B cell (primary cell): Measurements from ENCODE around the gene MMP12. TPM values are rescaled to one million over a fixed set of nuclear protein-coding genes. Genes with fewer than 3 reads are reported as not detected.
"Not testable (repeated sequence)": the region's sequence is repeated elsewhere in the genome, so short reads cannot be mapped to it uniquely, and the experiment has no call there.

ENCODE experiments used
- ATAC-seq: fragments of 200-7000 bp; cut with Tn5 transposase; one replicate; pipeline ENCODE4 v1.10.0; 2021; ENCODE audit warnings: low read depth, mild to moderate bottlenecking, moderate number of reproducible peaks, moderate library complexity
- CTCF ChIA-PET: fragments of 350-600 bp; sonication (Branson Sonifier 250); formaldehyde crosslinking; loops from one replicate; lab custom pipeline; 2021; ENCODE audit warnings: antibody characterized with exemption, inconsistent platforms; lab: Charles Lee
- POLR2A ChIA-PET: fragments of 350-600 bp; sonication (Branson Sonifier 250); formaldehyde crosslinking; loops from one replicate; lab custom pipeline; 2021; ENCODE audit warnings: antibody characterized with exemption; lab: Charles Lee
- DNase-seq: peaks from one replicate; pipeline ENCODE4 v3.0.0; 2013
- H2AFZ ChIP-seq: 2 replicates; pipeline ENCODE4 v1.6.1; 2012; ENCODE audit warnings: mild to moderate bottlenecking, low read depth, low read length; ENCODE audit not compliant: insufficient read depth, poor library complexity, severe bottlenecking
- H3K27ac ChIP-seq, 2 donors: 1 replicate in 1 of 2; 2 replicates in 1 of 2; pipeline ENCODE4 v1.5.1; 2012 to 2013; ENCODE audit warnings: low read length in 2 of 2, mild to moderate bottlenecking in 2 of 2, moderate library complexity in 1 of 2
- H3K27me3 ChIP-seq, 4 experiments: fragments of 200-600 bp in 1 of 4; sonication (generic) in 1 of 4; replicated peaks in 1 of 4; 1 replicate in 2 of 4; 2 replicates in 2 of 4; pipeline versions ENCODE4 v1.6.1 to v1.7.0; 2013 to 2016; ENCODE audit warnings: low read length in 3 of 4, mild to moderate bottlenecking in 2 of 4, mixed read lengths in 1 of 4, moderate library complexity in 1 of 4; ENCODE audit not compliant: insufficient read depth in 4 of 4, control insufficient read depth in 3 of 4; ENCODE audit errors: control extremely low read depth in 1 of 4
- H3K36me3 ChIP-seq, 2 experiments: replicated peaks in 1 of 2; 1 replicate in 1 of 2; 2 replicates in 1 of 2; pipeline versions ENCODE4 v1.6.1 to v1.7.1; 2013; ENCODE audit warnings: low read length in 1 of 2; ENCODE audit not compliant: insufficient read depth in 2 of 2, control insufficient read depth in 1 of 2; ENCODE audit errors: control extremely low read depth in 1 of 2, extremely low read depth in 1 of 2
- H3K4me1 ChIP-seq, 2 donors: fragments of 200-600 bp in 1 of 2; sonication (generic) in 1 of 2; 1 replicate in 1 of 2; 2 replicates in 1 of 2; pipeline versions ENCODE4 v1.5.1 to v1.6.1; 2013 to 2017; ENCODE audit warnings: low read length in 2 of 2; ENCODE audit not compliant: control insufficient read depth in 2 of 2, insufficient read depth in 2 of 2
- H3K4me2 ChIP-seq: replicated peaks from 2 replicates; pipeline ENCODE3; 2012; ENCODE audit warnings: mild to moderate bottlenecking, low read depth, low read length; ENCODE audit not compliant: poor library complexity, severe bottlenecking
- H3K4me3 ChIP-seq, 5 experiments: fragments of 200-600 bp in 1 of 5; sonication (generic) in 1 of 5; 1 replicate in 3 of 5; 2 replicates in 2 of 5; pipeline versions ENCODE4 v1.5.1 to v1.7.0; 2011 to 2016; ENCODE audit warnings: low read length in 4 of 5, mild to moderate bottlenecking in 4 of 5, low read depth in 2 of 5, control low read depth in 1 of 5, moderate library complexity in 1 of 5; ENCODE audit not compliant: insufficient read depth in 1 of 5; ENCODE audit errors: control extremely low read depth in 1 of 5, extremely low read depth in 1 of 5
- H3K79me2 ChIP-seq: fragments of 200-600 bp; sonication (generic); one replicate; pipeline ENCODE4 v1.6.0; 2016; ENCODE audit warnings: low read length; ENCODE audit not compliant: control insufficient read depth, insufficient read depth
- H3K9ac ChIP-seq: fragments of 200-600 bp; sonication (generic); 2 replicates; pipeline ENCODE4 v1.6.1; 2017; ENCODE audit warnings: mild to moderate bottlenecking, low read length, moderate library complexity
- H3K9me3 ChIP-seq, 3 donors: one replicate each; pipeline versions ENCODE4 v1.6.1 to v1.7.1; 2013; ENCODE audit warnings: low read length in 2 of 3; ENCODE audit not compliant: control insufficient read depth in 2 of 3, insufficient read depth in 1 of 3; ENCODE audit errors: control extremely low read depth in 1 of 3
- H4K20me1 ChIP-seq: 2 replicates; pipeline ENCODE4 v1.6.0; 2012; ENCODE audit warnings: mild to moderate bottlenecking, low read length; ENCODE audit not compliant: insufficient read depth, control insufficient read depth, poor library complexity, severe bottlenecking
- H3K27ac Mint-ChIP-seq: one replicate; pipeline ENCODE4 v1.8.0; 2021; ENCODE audit warnings: mixed read lengths
- H3K27me3 Mint-ChIP-seq: one replicate; pipeline ENCODE4 v1.8.0; 2021; ENCODE audit warnings: mixed read lengths
- H3K4me1 Mint-ChIP-seq: one replicate; pipeline ENCODE4 v1.8.0; 2021; ENCODE audit warnings: mixed read lengths
- H3K4me3 Mint-ChIP-seq: one replicate; pipeline ENCODE4 v1.8.0; 2021; ENCODE audit warnings: mixed read lengths
- H3K9me3 Mint-ChIP-seq: one replicate; pipeline ENCODE4 v1.8.0; 2022; ENCODE audit warnings: mixed read lengths; ENCODE audit not compliant: insufficient read depth
- EZH2 ChIP-seq: IDR thresholded peaks from 2 replicates; pipeline ENCODE4 v1.6.1; 2012; ENCODE audit warnings: borderline replicate concordance, low read depth, mild to moderate bottlenecking, moderate library complexity, low read length; ENCODE audit not compliant: insufficient read depth, poor library complexity, severe bottlenecking
- WGBS: methylation state at CpG from one replicate; pipeline ENCODE4 v1.1.5; 2013; ENCODE audit warnings: missing lambda C conversion rate; ENCODE audit not compliant: insufficient coverage; 5-methylcytosine and 5-hydroxymethylcytosine counted together
- intact Hi-C: fragments of 100-400 bp; cut with micrococcal nuclease; formaldehyde crosslinking; loops from one replicate; pipeline ENCODE4 v1.10.0; 2022
- polyA plus RNA-seq: library from polyadenylated mRNA; depleted of rRNA; stranded (reverse); fragments of >200 nt; gene quantifications from 2 replicates; pipeline ENCODE4 v1.2.3, GENCODE V29; 2012
- total RNA-seq, 2 donors: library from RNA; stranded (reverse); fragments of 120-200 nt in 1 of 2; gene quantifications; 1 replicate in 1 of 2; 2 replicates in 1 of 2; pipeline versions ENCODE4 v1.2.3 to v1.2.4, GENCODE V29; 2013 to 2022
- TF ChIP-seq, protein P1 (sequence below): fragments of 200-600 bp; IDR thresholded peaks from one replicate; pipeline ENCODE4 v1.8.0; 2022; ENCODE audit warnings: antibody characterized with exemption, mild to moderate bottlenecking

The MMP12 gene
- total and polyA plus RNA-seq, 2 donors (not counting 1 experiment from before 2014, with no cell fraction given) = not detected

DNA sequence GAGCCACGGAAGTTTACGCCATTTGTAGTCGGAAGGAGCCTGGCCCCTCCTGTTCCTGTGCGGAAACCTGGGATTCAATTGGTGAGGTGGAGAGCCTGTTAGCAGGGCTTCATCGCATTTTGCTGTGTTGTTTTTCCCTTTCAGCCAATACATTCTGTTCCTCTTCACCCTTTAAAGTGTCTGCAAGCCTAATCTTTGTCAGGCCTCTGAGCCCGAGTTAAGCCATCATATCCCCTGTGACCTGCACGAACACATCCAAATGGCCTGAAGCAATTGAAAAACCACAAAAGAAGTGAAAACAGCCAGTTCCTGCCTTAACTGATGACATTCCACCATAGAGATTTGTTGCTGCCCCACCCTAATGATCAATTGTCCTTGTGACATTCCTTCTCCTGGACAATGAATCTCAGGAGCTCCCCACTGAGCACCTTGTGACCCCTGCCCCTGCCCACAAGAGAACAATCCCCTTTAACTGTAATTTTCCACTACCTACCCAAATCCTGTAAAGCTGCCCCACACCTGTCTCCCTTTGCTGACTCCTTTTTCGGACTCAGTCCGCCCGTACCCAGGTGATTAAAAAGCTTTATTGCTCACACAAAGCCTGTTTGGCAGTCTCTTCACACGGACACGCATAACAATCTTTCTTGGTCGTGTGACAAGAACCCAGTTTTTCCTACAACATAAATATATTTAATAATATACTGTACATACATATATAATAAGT is 37.1 kb upstream of the MMP12 start:
- H3K9me3 ChIP-seq = no peaks in the 10 kb centered on the region
- POLR2A ChIA-PET = no interaction called here
- H3K4me1 ChIP-seq = no peaks in the 10 kb centered on the region
- intact Hi-C loops = no loop called here
- CTCF ChIA-PET = no interaction called here
- Mint-ChIP-seq H3K27ac (no peak overlapping the region), H3K27me3 (peaks cover 15% of the 10 kb centered on the region), H3K4me3 (no peak overlapping the region), H3K4me1 (no peaks in the 10 kb centered on the region), H3K9me3 (no peaks in the 10 kb centered on the region)
- TF ChIP-seq EZH2 = no peak
- TF ChIP-seq, protein P1, sequence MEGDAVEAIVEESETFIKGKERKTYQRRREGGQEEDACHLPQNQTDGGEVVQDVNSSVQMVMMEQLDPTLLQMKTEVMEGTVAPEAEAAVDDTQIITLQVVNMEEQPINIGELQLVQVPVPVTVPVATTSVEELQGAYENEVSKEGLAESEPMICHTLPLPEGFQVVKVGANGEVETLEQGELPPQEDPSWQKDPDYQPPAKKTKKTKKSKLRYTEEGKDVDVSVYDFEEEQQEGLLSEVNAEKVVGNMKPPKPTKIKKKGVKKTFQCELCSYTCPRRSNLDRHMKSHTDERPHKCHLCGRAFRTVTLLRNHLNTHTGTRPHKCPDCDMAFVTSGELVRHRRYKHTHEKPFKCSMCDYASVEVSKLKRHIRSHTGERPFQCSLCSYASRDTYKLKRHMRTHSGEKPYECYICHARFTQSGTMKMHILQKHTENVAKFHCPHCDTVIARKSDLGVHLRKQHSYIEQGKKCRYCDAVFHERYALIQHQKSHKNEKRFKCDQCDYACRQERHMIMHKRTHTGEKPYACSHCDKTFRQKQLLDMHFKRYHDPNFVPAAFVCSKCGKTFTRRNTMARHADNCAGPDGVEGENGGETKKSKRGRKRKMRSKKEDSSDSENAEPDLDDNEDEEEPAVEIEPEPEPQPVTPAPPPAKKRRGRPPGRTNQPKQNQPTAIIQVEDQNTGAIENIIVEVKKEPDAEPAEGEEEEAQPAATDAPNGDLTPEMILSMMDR = no peak
- H2AFZ ChIP-seq = no peak overlapping the region
- no peak overlapping the region for H3K9ac ChIP-seq
- ATAC-seq (no peak), DNase-seq (no peak)
- H3K4me2 ChIP-seq = no peak overlapping the region
- no peaks in the 10 kb centered on the region for H3K36me3 ChIP-seq
- H3K4me3 ChIP-seq = no peak overlapping the region
- no peak overlapping the region for H3K27ac ChIP-seq
- WGBS = 88% methylated on average over 7 of the region's 13 CpGs
- H4K20me1 ChIP-seq = no peaks in the 10 kb centered on the region
- peaks cover 0 to 9% (median 0%) of the 10 kb centered on the region in 4 experiments for H3K27me3 ChIP-seq
- no peaks in the 10 kb centered on the region for H3K79me2 ChIP-seq

DNA sequence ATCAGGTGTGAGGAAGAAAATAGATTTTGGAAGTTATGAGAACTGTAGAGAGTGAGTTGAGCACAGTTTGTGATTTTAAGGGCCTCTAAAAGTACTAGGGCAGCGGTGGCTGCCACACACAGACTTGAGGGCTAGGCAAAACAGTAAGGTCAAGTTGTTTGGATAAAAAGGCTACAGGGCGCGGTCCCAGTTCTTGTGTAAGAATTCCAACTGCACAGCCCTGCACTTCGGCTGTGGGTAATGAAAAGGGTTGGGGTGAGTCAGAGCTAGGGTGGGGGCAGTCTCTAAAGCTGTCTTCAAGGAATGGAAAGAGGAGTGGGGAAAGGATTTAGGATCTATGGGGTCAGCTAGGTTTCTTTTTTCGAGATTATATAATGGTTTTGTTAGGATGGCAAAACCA is 31.1 kb upstream of the MMP12 start:
- H3K4me3 Mint-ChIP-seq, intact Hi-C loops, H3K9me3 ChIP-seq, H3K4me2 ChIP-seq, H4K20me1 ChIP-seq, H3K79me2 ChIP-seq, POLR2A ChIA-PET, H3K4me3 ChIP-seq, DNase-seq, H2AFZ ChIP-seq, H3K4me1 Mint-ChIP-seq, H3K36me3 ChIP-seq, H3K9me3 Mint-ChIP-seq, H3K4me1 ChIP-seq, H3K27ac ChIP-seq, H3K9ac ChIP-seq, H3K27me3 ChIP-seq, ATAC-seq, H3K27ac Mint-ChIP-seq, CTCF ChIA-PET: not testable (repeated sequence)
- peaks cover 15% of the 10 kb centered on the region for H3K27me3 Mint-ChIP-seq
- WGBS = 97% methylated on average over 4 of the region's 5 CpGs

DNA sequence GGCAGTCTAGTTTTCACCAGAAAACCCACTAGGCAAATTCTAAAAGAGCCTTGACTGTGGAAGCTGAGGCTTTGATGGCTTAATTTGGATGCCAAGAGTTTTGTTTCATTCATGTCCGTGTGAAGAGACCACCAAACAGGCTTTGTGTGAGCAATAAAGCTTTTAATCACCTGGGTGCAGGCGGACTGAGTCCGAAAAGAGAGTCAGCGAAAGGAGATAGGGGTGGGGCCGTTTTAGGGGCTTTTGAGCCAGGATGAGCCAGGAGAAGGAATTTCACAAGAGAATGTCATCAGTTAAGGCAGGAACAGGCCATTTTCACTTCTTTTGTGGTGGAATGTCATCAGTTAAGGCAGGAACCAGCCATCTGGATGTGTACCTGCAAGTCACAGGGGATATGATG is 29.1 kb upstream of the MMP12 start:
- H3K27me3 Mint-ChIP-seq = peaks cover 10% of the 10 kb centered on the region
- H3K79me2 ChIP-seq, H3K9ac ChIP-seq, H3K9me3 ChIP-seq, H2AFZ ChIP-seq, H3K4me3 Mint-ChIP-seq, intact Hi-C loops, H3K4me1 ChIP-seq, H3K36me3 ChIP-seq, H3K27ac Mint-ChIP-seq, POLR2A ChIA-PET, H3K4me3 ChIP-seq, CTCF ChIA-PET, H4K20me1 ChIP-seq, H3K27ac ChIP-seq, H3K4me2 ChIP-seq, H3K9me3 Mint-ChIP-seq, H3K27me3 ChIP-seq, H3K4me1 Mint-ChIP-seq, ATAC-seq, DNase-seq: not testable (repeated sequence)
- 88% methylated on average over 4 of the region's 5 CpGs for WGBS
